LoVo (cell line): ENCODE measurements around the gene IFIT2.
"Not testable (repeated sequence)": the region's sequence is repeated elsewhere in the genome, so short reads cannot be mapped to it uniquely, and the experiment has no call there.

Experiments used
- DNase-seq: peaks from one replicate; pipeline ENCODE4 v3.0.0-alpha.2; 2016; ENCODE audit warnings: low spot score

Gene IFIT2

DNA sequence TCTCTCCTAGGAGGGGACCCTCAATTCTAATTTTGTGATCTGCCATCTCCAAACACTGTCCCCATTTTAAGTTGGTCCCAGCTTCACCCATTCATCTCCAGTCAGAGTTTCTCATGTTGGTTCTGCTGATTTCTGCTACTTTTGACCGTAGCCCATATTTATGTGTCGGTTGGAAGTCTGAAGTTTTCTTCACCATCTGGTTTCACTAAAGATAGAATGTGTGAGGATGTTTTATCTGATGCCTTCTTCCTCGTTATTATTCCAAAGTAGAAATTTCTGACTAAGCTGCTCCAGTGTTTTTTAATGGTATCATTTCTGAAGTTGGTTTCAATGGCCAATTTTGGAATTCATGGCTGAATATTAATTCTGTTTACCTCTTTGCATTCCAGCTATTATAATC, 21.3 kb upstream of the IFIT2 start:
- DNase-seq = no peak

DNA sequence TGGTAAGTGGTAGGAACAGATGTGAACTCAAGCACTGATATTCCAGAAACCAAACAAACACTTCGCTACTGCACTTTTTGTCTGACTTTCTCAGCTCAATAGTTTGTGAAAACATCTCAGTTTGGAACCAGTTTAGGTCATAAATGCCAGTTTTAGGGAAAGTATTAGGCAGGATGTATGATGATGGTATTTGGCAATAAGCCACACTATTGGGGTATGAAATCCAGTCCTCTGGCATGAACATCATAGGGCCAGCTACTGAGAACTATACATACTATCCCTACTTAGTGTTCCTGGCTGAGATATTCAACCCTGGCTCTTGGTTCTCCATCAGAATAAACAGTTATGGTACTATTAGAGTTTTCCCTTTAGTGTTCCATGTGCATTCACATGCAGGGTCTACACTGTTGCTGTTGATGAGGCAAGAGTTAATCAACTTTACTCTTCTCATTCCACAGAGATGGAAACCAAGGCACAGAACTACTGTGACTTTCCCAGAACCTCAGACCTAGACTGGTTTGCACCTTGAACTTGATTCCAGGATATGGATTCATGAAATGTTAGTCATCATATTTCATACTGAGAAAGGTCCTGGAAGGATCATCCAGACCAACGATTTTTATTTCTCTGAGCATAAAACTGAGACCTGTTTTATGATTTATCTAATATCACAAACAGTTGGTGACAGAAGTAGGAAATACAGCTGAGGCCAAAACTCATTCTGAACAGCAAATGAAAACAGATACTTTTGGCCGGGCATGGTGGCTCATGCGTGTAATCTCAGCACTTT, 20.0 kb upstream of the IFIT2 start:
- no peak for DNase-seq

DNA sequence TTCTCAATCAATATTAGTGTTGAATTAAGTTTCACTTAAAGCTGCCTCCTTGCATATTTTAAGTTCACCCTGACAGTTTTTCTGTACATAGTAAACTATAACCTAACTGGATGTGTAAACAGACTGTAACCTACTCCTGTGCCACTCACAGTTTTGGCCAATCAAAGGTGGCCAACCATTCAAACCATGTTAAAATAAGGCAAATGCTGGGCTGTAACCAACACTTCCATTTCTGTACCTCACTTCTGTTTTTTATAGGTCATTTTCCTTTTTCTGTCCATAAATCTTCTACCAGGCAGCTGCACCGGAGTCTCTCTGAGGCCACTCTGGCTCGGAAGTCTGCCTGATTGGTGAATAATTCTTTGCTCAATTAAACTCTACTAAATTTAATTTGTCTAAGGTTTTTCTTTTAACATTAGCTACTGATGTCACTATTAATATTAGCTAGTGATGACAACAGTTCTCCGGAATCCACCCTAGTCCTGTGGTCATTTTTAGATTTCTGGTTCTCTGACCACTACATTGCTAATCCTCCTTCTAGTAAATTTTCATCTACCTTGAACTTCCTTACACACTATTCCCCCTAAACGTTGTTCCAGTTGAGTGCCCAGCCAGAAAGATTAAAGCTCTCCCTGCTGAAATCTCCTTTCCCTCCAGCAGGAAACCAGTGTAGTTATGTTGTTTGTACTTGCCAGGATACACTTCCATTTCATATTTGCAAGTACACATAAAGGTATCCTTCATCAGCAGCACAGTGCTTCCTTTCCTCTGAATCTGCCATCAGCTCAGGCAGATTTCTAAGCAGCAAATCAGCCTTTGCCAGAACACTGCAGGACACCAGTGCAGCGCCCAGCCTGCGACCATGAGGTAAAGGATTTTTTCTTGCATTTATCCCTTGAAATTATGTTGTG, 18.6 kb upstream of the IFIT2 start:
- DNase-seq = no peak

DNA sequence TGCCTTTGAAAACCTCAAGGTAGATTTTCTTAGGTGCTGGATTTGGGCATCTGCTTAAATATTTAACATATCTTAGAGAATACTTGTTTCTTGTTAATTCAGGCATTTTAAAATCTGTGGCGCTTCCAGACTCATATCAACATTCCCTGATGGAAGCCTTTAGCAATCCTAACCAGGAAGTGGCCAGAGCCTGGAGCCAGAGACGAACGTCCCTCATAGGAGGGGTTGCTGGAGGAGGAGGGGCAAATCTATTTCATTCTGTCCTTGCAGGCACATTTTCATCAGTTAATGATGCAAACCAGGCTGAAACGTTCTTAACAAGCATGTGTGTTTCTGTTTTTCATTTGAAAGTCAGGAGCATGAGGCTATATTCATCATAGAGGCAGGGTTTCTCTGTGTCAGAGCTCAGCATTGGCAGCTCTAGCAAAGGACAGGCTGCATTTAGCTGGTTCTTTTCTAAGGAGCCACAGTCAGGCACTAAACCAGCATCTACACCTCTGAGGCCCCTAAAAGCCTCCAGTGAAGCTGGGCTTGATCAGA, 17.8 kb upstream of the IFIT2 start:
- DNase-seq = no peak

DNA sequence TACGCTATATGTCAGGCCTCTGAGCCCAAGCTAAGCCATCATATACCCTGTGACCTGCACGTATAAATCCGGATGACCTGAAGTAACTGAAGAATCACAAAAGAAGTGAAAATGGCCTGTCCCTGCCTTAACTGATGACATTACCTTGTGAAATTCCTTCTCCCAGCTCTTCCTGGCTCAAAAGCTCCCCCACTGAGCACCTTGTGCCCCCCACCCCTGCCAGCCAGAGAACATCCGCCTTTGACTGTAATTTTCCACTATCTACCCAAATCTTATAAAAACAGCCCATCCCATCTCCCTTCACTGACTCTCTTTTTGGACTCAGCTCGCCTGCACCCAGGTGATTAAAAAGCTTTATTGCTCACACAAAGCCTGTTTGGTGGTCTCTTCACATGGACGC, 17.1 kb upstream of the IFIT2 start:
- not testable (repeated sequence) for DNase-seq

DNA sequence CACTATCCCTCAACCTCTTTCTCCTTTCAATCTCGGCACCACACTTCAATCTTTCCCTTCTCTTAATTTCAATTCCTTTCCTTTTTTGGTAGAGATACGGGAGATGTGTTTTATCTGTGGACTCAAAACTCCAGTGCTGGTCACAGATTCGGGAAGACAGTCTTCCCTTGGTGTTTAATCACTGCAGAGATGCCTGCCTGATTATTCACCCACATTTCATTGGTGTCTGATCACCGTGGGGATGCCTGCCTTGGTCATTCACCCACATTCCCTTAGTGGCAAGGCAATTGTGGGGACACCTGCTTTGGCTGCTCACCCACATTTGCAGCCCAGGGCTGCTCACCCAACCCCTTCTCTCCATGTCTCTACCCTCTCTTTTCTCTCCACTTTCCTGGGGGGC, 16.5 kb upstream of the IFIT2 start:
- not testable (repeated sequence) for DNase-seq

DNA sequence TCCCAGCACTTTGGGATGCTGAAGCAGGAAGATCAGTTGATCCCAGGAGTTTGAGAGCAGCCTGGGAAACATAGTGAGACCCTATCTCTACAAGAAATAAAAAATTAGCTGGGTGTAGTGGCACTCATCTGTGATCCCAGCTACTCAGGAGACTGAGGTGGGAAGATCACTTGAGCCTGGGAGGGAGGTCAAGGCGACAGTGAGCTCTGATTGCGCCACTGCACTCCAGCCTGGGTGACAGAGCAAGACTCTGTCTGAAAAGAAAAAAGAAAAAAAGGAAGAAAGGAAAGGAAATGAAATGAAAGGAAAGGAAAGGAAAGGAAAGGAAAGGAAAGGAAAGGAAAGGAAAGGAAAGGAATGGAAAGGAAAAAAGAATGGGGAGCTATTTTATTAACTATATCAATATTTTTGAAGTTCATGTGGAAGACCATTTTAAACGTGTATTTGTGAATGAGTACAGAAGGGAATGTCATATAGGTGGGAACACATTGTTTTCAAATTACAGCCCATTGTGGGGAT, 7.1 kb upstream of the IFIT2 start:
- no peak for DNase-seq

DNA sequence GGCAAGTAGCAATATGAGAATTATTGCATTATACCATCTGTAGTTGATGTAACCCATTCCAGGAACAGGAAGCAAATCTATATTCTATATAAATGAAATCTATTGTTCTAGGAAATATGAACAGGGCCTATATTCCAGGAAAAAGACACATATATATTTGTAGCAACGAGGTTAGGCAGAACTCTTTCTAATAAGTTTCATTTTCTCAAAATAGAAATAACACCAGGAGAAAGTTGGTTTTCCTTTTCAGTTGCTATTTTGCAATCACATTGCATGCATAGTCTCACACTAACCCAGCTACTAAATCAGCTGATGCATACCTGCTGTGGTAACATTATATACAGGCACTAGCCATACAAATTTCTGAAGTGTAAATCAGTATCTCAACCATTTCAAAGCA, 6.2 kb upstream of the IFIT2 start:
- DNase-seq = no peak

DNA sequence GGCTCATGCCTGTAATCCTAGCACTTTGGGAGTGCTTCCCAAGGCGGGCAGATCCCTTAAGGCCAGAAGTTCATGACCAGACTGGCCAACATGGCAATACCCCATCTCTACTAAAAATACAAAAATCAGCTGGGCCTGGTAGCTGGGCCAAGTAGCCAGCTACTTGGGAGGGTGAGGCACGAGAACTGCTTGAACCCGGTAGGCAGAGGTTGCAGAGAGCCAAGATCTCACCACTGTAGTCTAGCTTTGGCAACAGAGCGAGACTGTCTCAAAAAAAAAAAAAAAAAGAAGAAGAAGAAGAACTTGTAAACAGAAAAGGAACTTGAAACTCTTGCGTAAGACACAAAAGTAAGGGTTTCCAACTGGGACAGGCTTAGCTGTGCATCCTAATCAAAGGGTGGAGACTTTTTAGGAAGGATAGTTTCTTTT, 5.6 kb upstream of the IFIT2 start:
- DNase-seq = no peak

DNA sequence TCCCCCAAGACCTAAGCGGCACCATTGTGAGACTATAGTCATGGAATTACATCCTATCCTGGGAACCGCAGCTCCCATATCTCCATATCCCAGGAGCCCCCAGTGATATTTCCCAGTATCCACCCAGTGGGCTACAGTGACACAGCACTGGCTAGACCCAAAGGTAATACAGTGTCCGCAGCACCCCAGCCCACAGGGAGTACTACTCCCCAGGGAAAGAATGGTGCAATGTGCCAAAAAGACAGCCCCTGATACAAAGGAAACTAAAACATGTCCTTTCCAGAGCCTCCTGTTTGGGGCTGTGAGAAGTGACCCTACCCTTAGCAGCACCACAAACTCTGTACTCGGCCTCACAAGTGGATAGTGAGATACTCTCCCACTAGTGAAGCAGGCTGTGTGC, 4.5 kb upstream of the IFIT2 start:
- no peak for DNase-seq

DNA sequence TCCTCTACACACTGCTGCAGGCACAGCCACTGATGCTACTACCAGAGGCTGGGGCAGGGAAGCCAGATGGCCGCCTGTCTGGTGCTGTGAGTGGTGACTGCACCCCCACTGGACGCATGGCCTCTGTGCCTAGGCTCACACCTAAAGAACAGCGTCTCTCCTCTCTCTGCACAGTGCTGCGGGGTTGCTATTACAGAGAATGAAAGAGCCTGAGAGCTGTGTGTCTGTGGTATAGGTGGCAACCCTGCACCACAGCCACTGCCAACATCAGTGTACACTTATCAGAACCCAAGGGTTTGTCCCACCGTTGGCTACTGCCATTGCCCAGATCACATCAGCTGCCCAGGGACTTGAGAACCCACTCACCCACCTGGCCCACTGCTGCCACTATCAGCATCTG, 4.1 kb upstream of the IFIT2 start:
- DNase-seq = no peak

DNA sequence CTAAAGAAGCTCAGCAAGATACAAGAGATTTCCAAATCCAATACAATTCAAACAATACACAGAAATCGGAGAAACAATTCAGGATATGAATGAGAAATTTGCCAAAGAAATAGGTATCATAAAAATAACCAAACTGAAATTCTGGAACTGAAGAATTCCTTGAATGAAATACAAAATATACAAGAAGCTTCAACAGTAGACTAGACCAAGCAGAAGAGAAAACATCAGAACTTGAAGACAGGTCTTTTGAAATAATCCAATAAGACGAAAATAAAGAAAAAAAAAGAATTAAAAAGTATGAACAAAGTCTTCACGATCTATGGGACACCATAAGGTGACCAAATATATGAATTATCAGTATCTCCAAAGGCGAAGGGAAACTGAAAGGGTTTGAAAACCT, 2.8 kb upstream of the IFIT2 start:
- no peak for DNase-seq

DNA sequence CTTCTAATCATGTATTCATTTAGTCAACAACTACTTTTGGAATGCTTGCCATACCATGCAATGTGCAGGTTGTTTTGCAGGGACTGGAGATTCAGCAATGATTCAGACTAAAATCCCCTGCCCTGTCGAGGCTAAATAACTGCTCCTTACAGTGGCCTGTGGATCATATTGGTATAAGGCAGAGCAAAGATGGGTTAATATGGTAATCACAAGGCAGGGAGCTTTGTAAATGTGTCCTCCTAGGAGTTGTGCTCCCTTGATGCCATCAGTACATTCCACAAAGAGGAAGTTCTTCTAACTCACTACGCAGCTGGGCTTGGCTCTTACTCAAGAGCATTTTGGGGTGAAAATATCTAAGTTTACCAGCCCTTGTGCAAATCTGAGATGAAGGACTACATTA, 614 bp upstream of the IFIT2 start:
- DNase-seq = no peak

DNA sequence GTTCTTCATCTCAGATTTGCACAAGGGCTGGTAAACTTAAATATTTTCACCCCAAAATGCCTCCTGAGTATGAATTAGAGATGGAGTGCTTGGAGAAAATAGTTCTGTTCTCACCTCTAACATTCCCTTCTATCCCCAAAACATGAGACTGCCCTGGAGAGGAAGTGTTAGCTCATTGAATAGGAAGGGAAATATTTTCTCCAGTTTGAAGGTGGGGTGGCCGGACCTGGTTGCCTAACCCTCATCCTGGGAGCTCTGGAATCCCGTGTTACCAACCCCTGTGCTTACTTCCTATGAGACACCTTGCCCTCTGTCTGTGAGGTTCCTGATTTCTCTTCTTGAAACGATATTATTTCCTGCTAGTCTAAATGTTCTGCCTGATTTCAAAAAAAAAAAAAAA, 779 bp downstream of the IFIT2 start:
- DNase-seq = no peak

DNA sequence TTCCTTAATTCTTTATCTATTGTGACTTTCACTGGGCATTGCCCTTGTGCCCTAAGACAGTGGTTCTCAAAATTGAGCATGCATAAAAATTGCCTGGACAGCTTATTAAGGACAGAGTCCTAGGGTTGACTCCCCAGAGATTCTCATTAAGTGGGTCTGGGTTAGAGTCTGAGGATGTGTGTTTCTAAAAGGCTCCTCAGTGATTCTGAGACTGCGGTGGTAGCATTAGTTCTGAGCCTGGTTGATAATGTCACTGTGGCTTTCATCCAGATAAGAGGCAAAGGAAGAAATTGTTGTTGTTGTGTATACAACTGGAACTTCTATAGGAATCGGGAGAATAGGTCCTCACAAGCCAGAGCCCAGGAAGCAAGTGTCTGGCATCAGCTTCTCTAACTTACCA, 1.3 kb downstream of the IFIT2 start:
- DNase-seq = no peak

DNA sequence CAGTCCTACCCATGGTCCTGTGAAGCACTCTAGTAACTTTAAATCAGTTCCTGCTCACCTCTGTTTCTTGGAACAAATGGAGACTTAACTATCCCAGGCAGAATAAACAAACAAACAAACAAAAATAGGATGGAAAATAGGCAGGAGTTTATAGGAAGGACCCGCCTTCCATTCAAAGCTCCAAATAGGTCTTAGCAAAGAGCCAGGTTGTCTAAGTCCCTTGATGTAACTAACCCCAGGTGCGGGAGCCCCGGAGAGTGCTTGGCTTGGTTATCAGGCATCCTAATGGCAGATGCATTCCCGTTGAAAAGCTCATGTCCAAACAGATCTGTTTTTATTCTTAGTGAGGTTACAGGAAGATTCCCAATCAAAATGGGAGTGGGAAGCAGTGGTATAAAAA, 2.2 kb downstream of the IFIT2 start:
- DNase-seq = no peak

DNA sequence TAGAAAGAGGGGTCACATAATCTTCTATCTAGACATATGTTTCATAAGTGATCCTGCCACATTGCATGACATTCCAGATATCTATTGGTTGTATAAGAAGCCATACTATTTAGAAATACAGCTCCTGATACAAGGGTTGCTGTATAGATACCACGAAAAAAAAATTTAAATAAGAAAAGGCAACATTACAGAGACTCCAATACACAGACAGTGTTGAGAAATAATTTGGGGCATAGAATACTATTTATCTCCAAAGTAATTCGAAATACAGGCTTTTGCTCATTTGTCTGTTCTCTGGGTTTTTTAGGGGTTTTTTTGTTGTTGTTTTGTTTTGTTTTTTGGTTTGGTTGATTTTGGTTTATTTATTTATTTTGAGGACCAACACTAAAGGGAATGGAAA, 2.6 kb downstream of the IFIT2 start:
- DNase-seq = no peak

DNA sequence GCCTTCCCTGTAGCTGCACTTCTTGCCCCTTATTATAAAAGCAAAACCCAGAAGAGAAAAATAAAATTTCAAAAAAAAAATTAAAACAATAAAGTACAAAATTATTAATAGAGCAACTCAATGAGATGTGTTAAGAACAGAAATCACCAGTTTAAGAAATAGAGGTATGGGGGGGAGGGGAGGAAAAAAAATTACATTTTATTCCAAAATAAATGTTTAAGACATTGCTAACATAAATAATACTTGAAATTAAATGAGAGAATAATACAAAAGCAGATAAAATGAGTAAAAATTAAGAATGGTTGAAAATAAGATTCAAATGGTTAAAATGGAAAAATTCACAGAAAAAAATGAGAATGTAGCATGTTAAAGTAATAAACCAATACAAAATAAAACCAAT, 3.1 kb downstream of the IFIT2 start:
- DNase-seq = no peak

DNA sequence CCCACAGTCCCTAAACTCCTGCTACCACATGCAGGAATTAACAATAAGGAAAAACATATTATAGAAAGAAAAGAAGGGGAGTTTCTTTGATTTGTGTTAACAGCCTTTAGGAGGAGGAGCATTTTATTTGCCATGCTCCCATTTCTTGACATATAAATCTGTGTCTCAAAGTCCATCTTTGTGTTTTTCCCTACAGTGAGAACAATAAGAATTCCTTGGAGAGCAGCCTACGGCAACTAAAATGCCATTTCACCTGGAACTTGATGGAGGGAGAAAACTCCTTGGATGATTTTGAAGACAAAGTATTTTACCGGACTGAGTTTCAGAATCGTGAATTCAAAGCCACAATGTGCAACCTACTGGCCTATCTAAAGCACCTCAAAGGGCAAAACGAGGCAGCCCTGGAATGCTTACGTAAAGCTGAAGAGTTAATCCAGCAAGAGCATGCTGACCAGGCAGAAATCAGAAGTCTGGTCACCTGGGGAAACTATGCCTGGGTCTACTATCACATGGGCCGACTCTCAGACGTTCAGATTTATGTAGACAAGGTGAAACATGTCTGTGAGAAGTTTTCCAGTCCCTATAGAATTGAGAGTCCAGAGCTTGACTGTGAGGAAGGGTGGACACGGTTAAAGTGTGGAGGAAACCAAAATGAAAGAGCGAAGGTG, 4.1 kb downstream of the IFIT2 start:
- DNase-seq = no peak

DNA sequence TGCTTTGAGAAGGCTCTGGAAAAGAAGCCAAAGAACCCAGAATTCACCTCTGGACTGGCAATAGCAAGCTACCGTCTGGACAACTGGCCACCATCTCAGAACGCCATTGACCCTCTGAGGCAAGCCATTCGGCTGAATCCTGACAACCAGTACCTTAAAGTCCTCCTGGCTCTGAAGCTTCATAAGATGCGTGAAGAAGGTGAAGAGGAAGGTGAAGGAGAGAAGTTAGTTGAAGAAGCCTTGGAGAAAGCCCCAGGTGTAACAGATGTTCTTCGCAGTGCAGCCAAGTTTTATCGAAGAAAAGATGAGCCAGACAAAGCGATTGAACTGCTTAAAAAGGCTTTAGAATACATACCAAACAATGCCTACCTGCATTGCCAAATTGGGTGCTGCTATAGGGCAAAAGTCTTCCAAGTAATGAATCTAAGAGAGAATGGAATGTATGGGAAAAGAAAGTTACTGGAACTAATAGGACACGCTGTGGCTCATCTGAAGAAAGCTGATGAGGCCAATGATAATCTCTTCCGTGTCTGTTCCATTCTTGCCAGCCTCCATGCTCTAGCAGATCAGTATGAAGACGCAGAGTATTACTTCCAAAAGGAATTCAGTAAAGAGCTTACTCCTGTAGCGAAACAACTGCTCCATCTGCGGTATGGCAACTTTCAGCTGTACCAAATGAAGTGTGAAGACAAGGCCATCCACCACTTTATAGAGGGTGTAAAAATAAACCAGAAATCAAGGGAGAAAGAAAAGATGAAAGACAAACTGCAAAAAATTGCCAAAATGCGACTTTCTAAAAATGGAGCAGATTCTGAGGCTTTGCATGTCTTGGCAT, 4.8 kb downstream of the IFIT2 start:
- no peak for DNase-seq

DNA sequence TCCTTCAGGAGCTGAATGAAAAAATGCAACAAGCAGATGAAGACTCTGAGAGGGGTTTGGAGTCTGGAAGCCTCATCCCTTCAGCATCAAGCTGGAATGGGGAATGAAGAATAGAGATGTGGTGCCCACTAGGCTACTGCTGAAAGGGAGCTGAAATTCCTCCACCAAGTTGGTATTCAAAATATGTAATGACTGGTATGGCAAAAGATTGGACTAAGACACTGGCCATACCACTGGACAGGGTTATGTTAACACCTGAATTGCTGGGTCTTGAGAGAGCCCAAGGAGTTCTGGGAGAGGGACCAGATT, 5.4 kb downstream of the IFIT2 start:
- DNase-seq = no peak

DNA sequence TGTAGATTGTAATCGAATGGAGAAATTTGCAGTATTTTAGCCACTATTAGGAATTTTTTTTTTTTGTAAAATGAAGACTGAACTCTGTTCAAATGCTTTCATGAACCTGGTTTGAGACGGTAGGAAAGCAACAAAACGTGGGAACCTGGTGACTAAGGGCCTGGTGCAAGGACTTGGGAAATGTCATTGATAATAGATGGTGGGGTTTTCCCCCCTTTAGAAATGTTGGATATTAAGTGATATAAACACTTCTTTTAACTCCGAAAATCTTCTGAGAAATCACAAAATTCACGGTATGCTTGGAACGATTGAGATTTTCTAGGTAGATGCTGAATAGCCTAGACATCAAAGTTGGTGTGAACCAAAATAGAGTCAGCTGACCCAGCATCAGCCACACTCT, 6.4 kb downstream of the IFIT2 start:
- DNase-seq = no peak
